Fibroblast of skin of right biceps (primary cell): Measurements from ENCODE around the gene OMA1.
A peak's percentile ranks its signal among the peaks of the same experiment; 100 is the strongest.
"Not testable (repeated sequence)": the region's sequence is repeated elsewhere in the genome, so short reads cannot be mapped to it uniquely, and the experiment has no call there.

Experiments used
- DNase-seq: peaks from one replicate; pipeline ENCODE4 v3.0.0-alpha.2; 2013

The OMA1 gene

DNA sequence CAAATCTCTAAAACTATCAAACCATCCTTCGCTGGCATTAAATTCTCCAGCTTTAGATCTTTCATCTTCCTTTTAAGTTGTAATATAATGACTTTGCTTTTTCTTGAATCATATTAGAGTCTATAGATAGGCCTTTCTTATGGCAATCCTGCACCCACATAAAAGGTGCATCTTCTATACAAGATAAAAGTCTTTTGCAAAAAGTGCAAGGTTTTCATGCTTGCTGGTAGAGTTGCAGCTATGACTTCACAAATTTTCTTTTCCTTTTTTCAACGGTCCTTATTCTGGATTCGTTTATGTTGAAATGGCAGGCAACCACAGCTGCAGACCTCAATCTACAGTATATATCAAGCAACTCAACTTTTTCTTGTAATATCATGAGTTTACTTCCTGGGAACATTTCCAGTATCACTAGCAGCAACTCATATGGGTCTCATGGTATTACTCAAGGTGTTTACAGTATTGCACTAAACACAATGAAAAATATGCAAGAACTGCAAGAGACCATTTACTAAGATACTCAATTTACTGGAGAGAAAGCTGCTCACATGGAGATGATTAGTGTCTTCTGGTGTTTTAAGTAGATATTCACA lies 22.1 kb downstream of the OMA1 start:
- DNase-seq: no peak

DNA sequence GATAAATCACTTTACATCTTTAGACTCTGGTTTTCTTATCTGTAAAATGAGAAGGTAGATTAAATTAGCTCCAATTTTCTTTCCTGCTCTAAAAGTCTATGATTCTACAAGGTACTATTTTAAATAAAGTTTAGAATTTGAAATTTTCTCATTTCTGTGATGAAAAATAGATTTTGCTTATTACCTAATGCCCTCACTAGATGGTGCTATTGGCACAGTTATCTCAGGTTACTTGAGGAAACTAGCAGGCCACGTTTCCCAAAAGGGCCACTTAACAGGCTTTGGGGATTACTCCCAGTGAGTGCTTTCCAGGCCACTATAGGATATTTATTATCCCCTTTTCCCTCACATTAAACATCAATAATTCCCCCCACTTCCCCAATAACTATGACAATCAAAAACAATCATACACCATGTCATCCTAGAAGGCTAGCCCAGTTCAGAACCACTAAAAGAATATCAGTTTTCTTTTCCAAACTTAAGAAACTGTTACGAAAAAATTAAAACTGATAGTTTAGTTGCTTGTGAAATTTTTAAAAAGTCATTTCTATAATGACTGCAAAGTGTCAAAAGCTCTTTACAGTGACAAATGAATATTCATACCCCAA lies 30.6 kb downstream of the OMA1 start:
- peak; percentile 79 for DNase-seq

DNA sequence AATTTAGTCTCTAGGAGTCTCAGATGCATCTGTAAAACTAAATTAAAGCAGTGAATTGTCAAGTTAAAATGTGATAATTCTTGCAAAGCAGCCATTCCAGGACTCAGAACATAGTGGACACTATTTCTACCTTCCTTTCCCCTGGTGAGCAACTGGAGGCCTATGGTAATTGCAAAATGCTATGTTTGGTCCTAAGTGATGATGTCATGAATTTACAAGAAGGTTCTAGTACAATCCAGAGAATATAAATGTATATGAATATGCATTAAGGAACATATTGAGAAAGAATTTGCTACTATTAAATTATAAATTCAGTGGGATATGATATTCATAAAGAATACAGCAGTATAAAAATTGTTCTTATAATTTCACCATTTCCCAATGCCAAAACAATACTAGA lies 32.6 kb downstream of the OMA1 start:
- DNase-seq: no peak

DNA sequence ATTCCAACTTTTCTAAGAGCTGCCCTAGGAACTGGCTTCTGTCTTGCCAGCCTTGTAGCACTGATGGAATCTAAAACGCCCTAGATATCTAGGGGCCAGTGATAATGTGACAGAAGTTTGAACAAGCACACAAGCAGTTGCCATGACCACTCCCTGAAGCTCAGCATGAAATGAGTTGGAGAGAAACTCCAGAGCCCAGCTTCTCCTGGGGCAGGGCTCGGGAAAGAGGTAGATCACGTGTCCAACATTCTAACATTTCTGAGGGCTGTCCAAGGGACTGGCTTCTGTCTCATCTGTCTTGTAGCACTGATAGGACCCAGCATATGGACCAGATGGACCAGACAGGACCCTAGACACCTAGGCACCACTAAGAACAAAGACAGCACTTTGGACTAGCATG lies 37.9 kb downstream of the OMA1 start:
- DNase-seq: no peak

DNA sequence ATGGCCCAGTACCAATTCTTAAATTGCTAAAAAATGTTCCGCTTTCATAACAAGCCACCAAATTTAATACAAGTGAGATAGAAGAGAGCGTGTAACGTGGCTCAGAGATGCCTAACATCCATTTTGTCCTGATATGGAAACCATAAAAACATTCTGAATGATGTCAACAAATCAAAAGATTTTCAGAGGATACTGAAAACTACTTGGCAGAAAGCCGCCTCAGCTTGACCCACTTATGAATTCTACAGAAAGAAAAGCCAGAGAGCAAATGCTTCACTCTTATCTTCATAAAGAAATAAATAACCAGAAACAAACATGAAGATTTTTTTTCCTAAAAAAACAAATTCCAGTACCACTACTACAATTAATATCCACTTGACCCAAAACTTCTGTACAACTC lies 41.2 kb downstream of the OMA1 start:
- no peak for DNase-seq

DNA sequence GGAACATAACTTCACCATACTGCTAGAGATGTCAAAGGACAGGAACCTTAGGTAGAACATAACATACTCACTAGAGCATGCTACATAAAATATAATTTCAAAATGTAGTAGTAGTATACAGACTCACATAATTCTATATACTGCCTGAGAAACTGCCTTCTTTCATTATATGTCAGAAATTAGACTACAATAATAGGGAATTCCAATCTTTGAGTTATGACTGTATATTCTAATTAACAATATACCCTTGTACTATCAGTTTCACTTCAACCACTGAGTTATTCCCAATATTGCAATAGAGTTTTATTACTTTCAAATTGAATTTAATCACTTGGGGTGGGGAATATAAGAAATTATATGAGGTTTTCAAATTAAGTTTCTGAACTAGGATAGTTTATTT lies 44.0 kb downstream of the OMA1 start:
- no peak for DNase-seq

DNA sequence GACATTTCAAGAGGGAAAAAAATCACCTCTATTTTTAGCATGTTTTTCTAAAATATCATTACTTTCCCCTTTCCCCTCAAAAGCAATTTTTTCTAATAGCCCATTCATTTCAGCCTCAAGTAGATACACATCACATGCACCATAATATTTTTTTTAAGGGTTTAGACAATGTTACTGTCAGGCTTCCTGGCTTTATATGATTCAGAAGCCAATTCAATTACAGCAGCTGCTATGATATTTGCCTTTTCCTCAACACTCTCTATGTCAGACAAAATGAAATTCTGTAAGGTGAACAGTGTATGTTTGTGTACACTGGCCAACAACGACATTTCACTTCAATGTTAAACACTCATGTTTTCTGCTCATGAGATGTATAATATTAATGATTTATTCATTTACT lies 46.5 kb downstream of the OMA1 start:
- DNase-seq: no peak

DNA sequence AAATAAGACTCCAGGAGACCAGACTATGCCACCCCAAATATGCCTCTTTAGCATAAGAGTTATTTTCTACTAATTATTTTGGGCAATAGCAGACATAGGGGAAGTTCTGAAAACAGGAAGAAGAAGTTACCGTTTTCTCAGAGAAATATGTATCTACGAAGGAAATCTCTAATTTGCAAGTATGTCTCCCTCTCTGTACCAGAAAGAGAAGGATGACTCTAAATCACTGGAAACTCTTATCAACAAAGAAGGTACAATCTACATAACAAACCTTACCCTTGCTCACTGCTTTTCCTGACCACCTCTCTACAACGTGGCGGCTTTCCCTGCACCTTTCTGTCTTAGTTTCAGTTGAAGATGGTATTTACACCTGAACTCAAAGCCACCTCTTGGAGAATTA lies 49.0 kb downstream of the OMA1 start:
- no peak for DNase-seq

DNA sequence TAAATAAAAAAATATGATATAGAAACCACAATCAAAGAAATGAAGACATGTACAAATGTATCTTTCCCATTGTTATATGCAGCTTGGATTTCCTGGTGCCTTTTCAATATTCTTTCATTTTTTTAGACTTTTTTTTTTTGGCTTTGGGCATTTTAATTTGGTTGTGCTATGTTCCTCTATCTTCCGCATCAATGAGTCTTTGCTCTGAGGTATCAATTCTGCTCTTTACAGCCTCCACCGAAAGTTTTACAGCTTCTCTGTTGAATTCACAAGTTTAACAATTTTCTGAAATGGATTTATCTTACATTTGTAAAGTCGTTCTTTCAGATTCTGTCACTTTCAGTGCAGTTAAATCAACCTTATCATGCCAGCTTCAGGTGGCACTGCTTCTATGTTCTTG lies 50.5 kb downstream of the OMA1 start:
- no peak for DNase-seq

DNA sequence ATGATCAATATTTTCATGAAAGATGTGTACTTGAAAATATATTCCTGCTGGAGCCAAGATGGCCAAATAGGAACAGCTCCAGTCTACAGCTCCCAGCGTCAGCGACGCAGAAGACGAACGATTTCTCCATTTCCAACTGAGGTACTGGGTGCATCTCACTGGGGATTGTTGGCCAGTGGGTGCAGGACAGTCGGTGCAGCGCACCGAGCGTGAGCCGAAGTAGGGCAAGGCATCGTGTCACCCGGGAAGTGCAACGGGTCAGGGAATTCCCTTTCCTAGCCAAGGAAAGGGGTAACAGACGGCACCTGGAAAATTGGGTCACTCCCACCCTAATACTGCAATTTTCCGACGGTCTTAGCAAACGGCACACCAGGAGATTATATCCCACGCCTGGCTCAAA lies 57.6 kb downstream of the OMA1 start:
- not testable (repeated sequence) for DNase-seq

DNA sequence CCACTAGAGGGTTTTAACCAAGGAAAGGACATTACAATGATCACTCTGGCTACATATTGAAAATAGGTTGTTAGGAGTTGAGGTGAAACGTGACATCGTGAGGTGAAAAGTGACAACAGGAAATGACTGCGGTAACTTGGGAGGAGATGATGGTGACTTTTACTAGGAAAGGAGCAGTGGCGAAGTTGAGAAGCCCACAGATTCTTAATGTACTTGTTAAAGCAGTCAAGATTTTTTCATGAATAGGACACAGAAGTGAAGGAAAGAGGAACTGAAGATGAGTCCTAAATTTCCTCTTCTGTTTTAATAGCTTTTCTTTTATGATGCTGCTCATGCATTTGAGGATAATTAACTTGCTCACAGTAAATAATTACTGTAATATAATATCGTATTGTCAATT lies 59.5 kb downstream of the OMA1 start:
- no peak for DNase-seq

DNA sequence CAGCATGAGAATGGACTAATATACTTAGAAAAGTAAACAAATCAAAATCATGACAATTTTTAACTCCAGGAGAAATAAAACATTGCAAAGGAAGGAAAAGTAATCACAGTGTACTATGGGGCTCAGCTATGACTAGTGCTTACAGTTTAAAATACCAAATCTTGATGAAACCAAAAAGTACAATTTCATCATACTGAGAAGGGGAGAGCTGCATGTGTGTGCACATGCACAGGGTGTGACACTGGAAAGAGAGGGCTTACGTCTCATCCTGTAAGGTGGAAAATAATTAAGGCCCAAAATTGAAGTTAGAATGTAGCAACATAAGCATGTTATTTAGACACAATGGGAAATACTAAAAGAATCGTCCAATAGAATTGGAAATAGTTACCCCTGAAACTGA lies 64.6 kb downstream of the OMA1 start:
- no peak for DNase-seq

DNA sequence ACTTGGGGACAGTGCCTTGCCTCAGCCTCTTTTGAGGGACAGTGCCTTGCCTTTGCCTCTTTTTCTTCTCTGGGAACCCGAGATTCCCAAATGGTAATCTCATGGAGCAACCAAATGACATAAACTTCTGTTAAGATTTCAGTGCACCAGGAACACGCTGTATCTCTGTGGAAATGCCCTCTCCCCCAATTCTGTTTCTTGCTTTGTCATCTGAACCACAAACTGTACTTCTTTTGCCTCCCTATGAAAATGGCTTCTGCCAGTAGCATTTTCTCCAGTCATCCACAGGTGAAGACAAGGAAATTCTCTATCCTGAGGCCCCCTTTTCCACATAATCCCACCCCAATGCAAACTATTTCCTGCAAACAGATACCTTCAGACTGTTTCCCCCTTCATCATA lies 66.3 kb downstream of the OMA1 start:
- no peak for DNase-seq

DNA sequence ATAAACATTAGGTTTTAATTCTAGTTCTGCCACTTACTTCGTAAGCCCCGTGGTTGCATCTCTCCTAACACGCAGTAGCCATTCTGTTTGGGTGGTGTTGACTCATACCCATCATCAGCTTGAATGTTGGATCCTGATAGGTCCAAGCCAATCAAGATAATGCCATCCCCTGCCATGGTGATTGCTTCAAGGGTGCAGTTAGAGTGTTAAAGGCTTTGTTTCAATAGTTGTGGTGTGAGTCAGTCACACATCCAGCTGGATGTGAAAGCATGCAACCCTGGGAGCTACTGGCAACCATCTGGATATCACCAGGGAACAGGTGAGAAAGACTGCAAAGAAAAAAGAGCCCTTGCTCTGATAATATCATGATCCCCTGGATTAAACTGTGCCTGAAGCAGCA lies 69.1 kb downstream of the OMA1 start:
- peak; percentile 24 for DNase-seq

DNA sequence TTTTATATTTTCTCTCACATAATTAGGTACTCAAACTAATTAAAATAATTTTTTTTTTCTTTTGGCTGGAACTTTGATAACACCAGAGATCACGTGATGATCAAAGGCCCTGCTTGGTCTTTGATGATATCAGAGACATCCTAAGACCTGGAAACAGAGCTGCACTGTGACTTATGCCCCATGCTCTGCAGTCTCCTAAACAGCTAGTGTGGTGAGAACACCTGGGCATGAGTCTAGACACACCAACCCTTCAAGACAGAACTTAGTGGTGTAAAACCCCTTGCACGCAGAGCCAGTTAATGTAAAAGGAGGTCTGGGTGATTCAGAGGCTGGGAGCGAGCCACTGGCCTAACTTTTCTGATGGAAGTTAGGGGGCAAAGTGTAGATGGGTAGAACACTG lies 70.3 kb downstream of the OMA1 start:
- no peak for DNase-seq

DNA sequence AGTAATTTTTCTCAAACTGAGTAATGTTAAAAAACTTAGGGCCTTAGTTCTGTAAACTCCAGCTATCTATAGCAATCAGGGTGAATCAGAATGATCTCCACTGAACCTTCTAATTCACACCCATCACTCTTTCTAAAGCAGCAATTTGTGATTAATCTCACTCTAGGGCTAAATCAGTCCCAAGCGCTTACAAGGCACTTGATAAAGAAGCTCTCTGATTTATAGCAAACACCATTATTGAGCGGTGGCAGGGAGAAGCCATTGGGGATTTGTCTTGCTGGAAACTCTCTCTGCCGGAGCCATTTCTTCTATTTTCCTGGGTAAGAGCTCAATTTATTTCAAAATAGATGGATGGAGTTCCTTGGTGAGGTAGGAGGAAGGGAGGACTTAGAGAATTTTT lies 77.0 kb downstream of the OMA1 start:
- no peak for DNase-seq

DNA sequence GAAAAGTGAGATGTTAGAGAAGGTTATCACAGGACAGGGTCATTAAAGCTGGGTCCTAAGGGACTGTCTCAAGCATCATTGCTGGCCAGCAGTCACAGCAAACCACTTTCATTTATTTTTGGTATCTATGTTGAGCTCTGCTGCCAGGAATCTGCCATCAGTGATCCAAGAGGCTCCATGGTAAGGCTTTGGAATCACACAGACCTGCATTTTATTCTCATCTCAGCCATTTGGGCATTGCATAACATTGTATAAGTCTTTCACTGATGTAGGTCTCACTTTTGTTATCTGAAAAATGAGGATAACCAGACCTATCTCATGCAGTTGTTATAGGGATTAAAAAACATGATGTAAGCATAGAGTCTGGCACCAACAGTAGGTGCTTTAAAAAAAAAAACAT lies 77.5 kb downstream of the OMA1 start:
- peak; percentile 17 for DNase-seq

DNA sequence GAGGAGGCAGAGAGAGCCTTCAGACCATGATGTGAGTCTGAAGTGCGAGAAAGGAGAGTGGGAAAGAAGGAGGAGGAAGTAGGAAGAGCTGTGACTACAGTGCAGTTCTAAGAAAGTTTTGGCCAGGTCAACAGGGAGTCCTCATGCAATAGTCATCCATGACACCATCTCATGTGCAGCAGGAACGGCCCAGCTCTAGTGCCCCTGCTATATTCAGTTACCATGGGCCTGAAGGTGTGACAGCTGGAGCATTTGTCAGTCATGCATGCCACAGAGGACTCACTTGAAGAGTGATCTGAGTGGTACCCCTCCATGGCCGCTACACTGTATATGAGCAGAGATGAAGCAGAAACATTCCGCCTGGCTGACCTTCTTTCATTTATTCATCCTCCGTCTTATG lies 77.9 kb downstream of the OMA1 start:
- DNase-seq: no peak

DNA sequence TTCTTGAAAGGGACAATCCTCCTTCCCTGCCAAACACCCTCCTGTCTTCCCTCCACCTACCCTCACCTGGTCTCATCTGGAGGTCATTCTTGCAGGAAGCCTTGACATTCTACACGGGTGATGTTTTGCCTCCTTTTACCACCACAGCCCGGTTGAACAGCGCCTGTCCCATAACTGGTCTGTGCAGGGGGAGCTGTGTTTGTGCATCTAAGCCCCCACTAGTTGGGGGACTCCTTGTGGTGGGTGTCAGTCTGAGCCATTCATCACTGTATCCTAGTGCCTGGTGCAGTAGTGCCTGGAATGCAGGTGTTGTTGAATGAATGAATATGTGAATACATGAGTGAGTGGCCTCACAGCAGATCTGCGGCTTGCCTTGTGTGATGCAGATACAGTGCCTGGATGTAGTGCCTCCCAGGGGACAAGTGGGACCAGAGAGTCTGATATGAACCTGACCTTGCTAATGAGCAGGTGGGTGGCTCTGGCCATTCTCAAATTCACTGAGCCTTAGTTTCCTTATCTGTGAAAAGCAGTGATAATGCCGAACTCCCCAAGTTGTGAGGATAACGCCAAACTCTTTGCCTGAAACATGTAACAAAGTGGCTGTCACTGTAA lies 79.8 kb downstream of the OMA1 start:
- no peak for DNase-seq

DNA sequence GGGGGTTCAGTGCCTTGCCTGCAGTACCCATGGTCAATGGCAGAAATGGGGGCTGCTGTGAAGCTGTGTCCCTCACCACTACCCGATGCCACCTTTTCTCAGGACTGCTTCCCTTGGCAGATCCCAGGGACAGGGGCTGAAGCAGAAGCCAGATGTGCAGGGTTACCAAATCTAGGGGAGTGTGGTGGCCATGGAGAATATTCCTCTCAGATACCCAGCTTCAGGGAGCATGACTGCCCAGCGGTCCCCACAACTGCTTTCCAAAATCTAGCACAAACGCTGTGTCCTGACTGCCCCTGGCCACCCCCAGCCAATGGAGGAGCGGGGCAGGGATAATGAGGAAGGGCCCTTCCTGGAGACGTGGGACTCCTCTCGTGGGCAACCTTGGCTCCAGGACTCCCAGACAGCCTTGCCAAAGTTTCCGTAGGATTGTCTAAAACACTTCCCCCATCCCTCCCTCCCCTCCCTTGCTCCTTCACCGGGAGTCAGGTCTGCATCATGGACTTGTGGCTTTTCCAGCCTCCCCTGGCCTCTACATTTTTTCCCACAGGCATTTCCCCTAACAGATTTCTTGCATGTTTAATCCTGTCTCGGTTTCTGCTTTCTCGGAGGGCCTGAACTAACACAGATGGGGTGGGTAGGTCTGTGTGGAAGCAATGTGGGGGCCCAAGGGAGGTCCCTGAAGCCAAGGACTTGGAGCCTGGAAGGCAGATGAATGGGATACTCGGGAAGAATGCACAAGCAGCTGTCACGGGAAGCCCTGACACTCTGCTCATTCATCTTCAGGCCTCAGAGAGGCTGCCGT lies 80.5 kb downstream of the OMA1 start:
- DNase-seq: peak; percentile 93

DNA sequence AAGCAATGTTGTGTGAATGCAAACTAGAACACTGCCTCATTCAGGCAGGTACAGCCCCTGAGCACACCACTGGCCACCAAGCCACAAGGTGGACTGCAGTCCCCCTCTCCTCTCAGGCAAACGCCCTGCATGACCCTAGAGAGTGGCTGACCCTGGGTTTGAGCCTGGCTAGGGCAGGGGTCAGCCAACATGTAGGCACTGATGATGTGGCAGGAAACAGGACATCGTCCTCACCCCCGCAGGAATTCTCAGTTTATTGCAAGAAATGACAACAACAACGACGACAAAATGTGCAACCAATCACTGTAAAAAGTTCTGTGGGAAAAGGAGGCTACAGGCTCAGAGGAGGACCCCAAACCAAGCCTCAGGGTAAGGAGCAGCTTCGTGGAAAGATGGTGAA lies 81.3 kb downstream of the OMA1 start:
- DNase-seq: no peak

DNA sequence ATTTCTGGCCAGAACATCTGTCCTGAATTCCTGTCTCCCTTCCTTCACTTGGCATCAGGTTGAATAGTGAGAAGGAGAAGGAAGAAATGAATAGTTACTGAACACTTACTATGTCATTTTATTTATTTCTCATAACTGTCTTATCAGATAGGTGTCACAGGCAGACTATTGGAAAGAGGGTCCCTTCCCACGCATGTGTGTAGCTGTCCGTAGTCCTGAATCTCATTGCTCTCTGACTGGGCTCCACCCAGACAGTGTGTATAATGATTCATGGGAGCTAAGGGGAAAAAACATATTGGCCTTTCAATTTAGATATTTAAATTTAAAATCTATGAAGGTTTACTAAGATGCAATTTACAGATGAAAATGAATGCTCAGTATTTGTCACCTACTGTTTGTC lies 86.1 kb downstream of the OMA1 start:
- DNase-seq: peak; percentile 51

DNA sequence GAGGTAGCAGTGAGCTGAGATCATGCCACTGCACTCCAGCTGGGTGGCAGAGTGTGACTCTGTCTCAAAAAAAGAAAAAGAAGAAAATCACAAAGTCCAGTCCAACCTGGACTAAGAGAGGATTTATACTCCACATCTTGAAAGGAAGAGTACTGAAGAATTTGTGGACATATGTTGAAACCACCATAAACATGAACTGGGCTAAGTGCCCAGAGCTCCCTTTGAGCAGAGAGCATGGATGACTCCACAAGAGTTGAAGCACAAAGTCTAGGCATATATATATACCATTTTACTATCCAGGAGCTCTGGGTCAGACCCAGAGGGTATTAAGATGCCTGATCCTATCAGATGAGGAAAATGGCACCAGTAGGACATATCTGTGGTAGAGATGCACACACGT lies 86.6 kb downstream of the OMA1 start:
- DNase-seq: peak; percentile 37

DNA sequence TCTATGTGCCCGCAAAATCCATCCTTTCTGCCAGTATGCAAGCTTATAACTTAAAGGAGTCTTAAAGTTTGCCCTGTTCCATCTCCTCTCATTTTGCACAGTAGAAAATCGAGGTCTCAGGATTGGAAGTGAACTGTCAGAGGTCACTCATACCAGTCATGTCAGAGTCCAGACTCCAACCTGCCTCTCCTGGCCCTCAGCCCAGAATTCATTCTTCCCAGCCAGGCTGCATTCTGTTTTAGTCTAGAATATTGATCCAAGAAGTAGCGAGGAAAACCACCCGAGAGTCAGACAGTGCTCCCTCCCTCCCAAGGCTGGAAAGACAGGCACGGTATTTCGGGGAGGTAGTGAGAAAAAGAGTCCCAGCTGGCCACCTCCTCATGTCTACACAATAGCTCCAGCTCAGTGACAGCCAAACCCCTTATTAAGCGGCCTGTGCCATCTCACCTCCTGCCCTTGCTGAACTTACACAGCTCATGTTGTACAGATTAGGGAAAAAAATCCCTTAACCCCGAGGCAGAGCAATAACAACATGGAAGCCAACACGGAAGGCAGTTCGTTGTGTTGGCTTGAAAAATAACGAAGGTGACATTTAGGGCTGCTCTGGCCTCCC lies 89.4 kb downstream of the OMA1 start:
- DNase-seq: peak; percentile 27
